Central memory CD8-positive, alpha-beta T cell (primary cell): Measurements from ENCODE around the gene TMEM132D.

Experiments used
- ATAC-seq: fragments of 150-1000 bp; cut with Tn5 transposase; replicated peaks from 2 replicates; pipeline ENCODE4 v1.10.0; 2022; ENCODE audit warnings: mild to moderate bottlenecking, moderate FRiP score, moderate number of reproducible peaks; ENCODE audit not compliant: poor library complexity, severe bottlenecking; ENCODE audit errors: extremely low read depth
- DNase-seq, 2 donors: peaks; one replicate each; pipeline ENCODE4 v3.0.0; 2021; ENCODE audit warnings: low spot score in 2 of 2
- H3K27ac Mint-ChIP-seq: one replicate; pipeline ENCODE4 v1.8.0; 2022; ENCODE audit warnings: low read depth, mild to moderate bottlenecking, moderate library complexity, mixed read lengths
- H3K27me3 Mint-ChIP-seq: one replicate; pipeline ENCODE4 v1.8.0; 2022; ENCODE audit warnings: mixed read lengths
- H3K36me3 Mint-ChIP-seq: one replicate; pipeline ENCODE4 v1.8.0; 2022; ENCODE audit warnings: mild to moderate bottlenecking, moderate library complexity, mixed read lengths; ENCODE audit not compliant: insufficient read depth
- H3K4me1 Mint-ChIP-seq: one replicate; pipeline ENCODE4 v1.8.0; 2022; ENCODE audit warnings: mixed read lengths
- H3K4me3 Mint-ChIP-seq: one replicate; pipeline ENCODE4 v1.8.0; 2022; ENCODE audit warnings: mild to moderate bottlenecking, moderate library complexity, mixed read lengths
- H3K9me3 Mint-ChIP-seq: one replicate; pipeline ENCODE4 v1.8.0; 2022; ENCODE audit warnings: mixed read lengths

TMEM132D gene

GRCh38 chr12:129102233-129102632, 801.6 kb downstream of the TMEM132D start:
- ATAC-seq (no peak), DNase-seq (no peak)
- Mint-ChIP-seq H3K27me3 (no peaks in the 10 kb centered on the region), H3K4me1 (no peaks in the 10 kb centered on the region), H3K27ac (no peak overlapping the region), H3K9me3 (no peaks in the 10 kb centered on the region), H3K4me3 (no peak overlapping the region), H3K36me3 (no peaks in the 10 kb centered on the region)

GRCh38 chr12:129101816-129102215, 802.0 kb downstream of the TMEM132D start:
- ATAC-seq (no peak), DNase-seq (no peak)
- Mint-ChIP-seq H3K27me3 (no peaks in the 10 kb centered on the region), H3K4me1 (no peaks in the 10 kb centered on the region), H3K4me3 (no peak overlapping the region), H3K27ac (no peak overlapping the region), H3K36me3 (no peaks in the 10 kb centered on the region), H3K9me3 (no peaks in the 10 kb centered on the region)

- ATAC-seq (no peak), DNase-seq (no peak)
- Mint-ChIP-seq H3K27me3 (no peaks in the 10 kb centered on the region), H3K4me1 (no peaks in the 10 kb centered on the region), H3K27ac (no peak overlapping the region), H3K4me3 (no peak overlapping the region), H3K9me3 (no peaks in the 10 kb centered on the region), H3K36me3 (no peaks in the 10 kb centered on the region)
Measured at GRCh38 chr12:129101404-129101803, 802.4 kb downstream of the TMEM132D start.

GRCh38 chr12:129097451-129097850, 806.4 kb downstream of the TMEM132D start:
- ATAC-seq (no peak), DNase-seq (no peak)
- H3K9me3 Mint-ChIP-seq, result no peaks in the 10 kb centered on the region
- no peaks in the 10 kb centered on the region for H3K4me1 Mint-ChIP-seq
- no peaks in the 10 kb centered on the region for H3K27me3 Mint-ChIP-seq
- no peaks in the 10 kb centered on the region for H3K36me3 Mint-ChIP-seq
- H3K4me3 Mint-ChIP-seq, result no peak overlapping the region
- H3K27ac Mint-ChIP-seq, result no peak overlapping the region

- ATAC-seq, result no peak
- no peaks in the 10 kb centered on the region for H3K27me3 Mint-ChIP-seq
- no peak overlapping the region for H3K4me3 Mint-ChIP-seq
- H3K27ac Mint-ChIP-seq, result no peak overlapping the region
- DNase-seq, result no peak
- H3K9me3 Mint-ChIP-seq, result no peaks in the 10 kb centered on the region
- no peaks in the 10 kb centered on the region for H3K36me3 Mint-ChIP-seq
- H3K4me1 Mint-ChIP-seq, result no peaks in the 10 kb centered on the region
Measured at GRCh38 chr12:129096968-129097367, 806.9 kb downstream of the TMEM132D start.

- no peaks in the 10 kb centered on the region for H3K4me1 Mint-ChIP-seq
- DNase-seq, result no peak
- no peaks in the 10 kb centered on the region for H3K27me3 Mint-ChIP-seq
- no peak overlapping the region for H3K4me3 Mint-ChIP-seq
- H3K9me3 Mint-ChIP-seq, result no peaks in the 10 kb centered on the region
- no peak overlapping the region for H3K27ac Mint-ChIP-seq
- no peak for ATAC-seq
- H3K36me3 Mint-ChIP-seq, result no peaks in the 10 kb centered on the region
Measured at GRCh38 chr12:129096184-129096583, 807.6 kb downstream of the TMEM132D start.

GRCh38 chr12:129089576-129089975, 814.2 kb downstream of the TMEM132D start:
- H3K9me3 Mint-ChIP-seq, result no peaks in the 10 kb centered on the region

GRCh38 chr12:129084875-129085826, 818.7 kb downstream of the TMEM132D start:
- Mint-ChIP-seq H3K27me3 (no peaks in the 10 kb centered on the region), H3K9me3 (no peaks in the 10 kb centered on the region), H3K4me1 (no peaks in the 10 kb centered on the region), H3K27ac (no peak overlapping the region), H3K36me3 (no peaks in the 10 kb centered on the region), H3K4me3 (no peak overlapping the region)
- no peak for DNase-seq
- ATAC-seq, result no peak

More at GRCh38 chr12:129089576-129089975, 814.2 kb downstream of the TMEM132D start:
- no peak overlapping the region for H3K4me3 Mint-ChIP-seq
- ATAC-seq, result no peak
- no peaks in the 10 kb centered on the region for H3K27me3 Mint-ChIP-seq
- DNase-seq, result no peak
- H3K27ac Mint-ChIP-seq, result no peak overlapping the region
- H3K4me1 Mint-ChIP-seq, result no peaks in the 10 kb centered on the region
- no peaks in the 10 kb centered on the region for H3K36me3 Mint-ChIP-seq

GRCh38 chr12:129083121-129083840, 820.5 kb downstream of the TMEM132D start:
- DNase-seq (no peak), ATAC-seq (no peak)
- Mint-ChIP-seq H3K27me3 (no peaks in the 10 kb centered on the region), H3K27ac (no peak overlapping the region), H3K4me1 (no peaks in the 10 kb centered on the region), H3K4me3 (no peak overlapping the region), H3K36me3 (no peaks in the 10 kb centered on the region), H3K9me3 (no peaks in the 10 kb centered on the region)

- Mint-ChIP-seq H3K27ac (no peak overlapping the region), H3K4me1 (no peaks in the 10 kb centered on the region), H3K36me3 (no peaks in the 10 kb centered on the region), H3K27me3 (no peaks in the 10 kb centered on the region), H3K4me3 (no peak overlapping the region), H3K9me3 (no peaks in the 10 kb centered on the region)
- DNase-seq, result no peak
- ATAC-seq, result no peak
Measured at GRCh38 chr12:129082441-129082840, 821.4 kb downstream of the TMEM132D start.

- ATAC-seq (no peak), DNase-seq (no peak)
- Mint-ChIP-seq H3K27me3 (no peaks in the 10 kb centered on the region), H3K9me3 (no peaks in the 10 kb centered on the region), H3K4me3 (no peak overlapping the region), H3K4me1 (no peaks in the 10 kb centered on the region), H3K36me3 (no peaks in the 10 kb centered on the region), H3K27ac (no peak overlapping the region)
Measured at GRCh38 chr12:129081755-129082250, 822.0 kb downstream of the TMEM132D start.

GRCh38 chr12:129080821-129081220, 823.0 kb downstream of the TMEM132D start:
- DNase-seq (no peak), ATAC-seq (no peak)
- Mint-ChIP-seq H3K36me3 (no peaks in the 10 kb centered on the region), H3K27ac (no peak overlapping the region), H3K27me3 (no peaks in the 10 kb centered on the region), H3K4me1 (no peaks in the 10 kb centered on the region), H3K4me3 (no peak overlapping the region), H3K9me3 (no peaks in the 10 kb centered on the region)

- ATAC-seq (no peak), DNase-seq (no peak)
- no peaks in the 10 kb centered on the region for H3K9me3 Mint-ChIP-seq
- H3K27ac Mint-ChIP-seq, result no peak overlapping the region
- H3K27me3 Mint-ChIP-seq, result no peaks in the 10 kb centered on the region
- no peaks in the 10 kb centered on the region for H3K36me3 Mint-ChIP-seq
- no peak overlapping the region for H3K4me3 Mint-ChIP-seq
- no peaks in the 10 kb centered on the region for H3K4me1 Mint-ChIP-seq
Measured at GRCh38 chr12:129080391-129080790, 823.4 kb downstream of the TMEM132D start.
